ENCODE results near the gene ST6GALNAC3. TPM values are rescaled to one million over a fixed set of nuclear protein-coding genes. Genes with fewer than 3 reads are reported as not detected.

The ST6GALNAC3 gene
- total RNA-seq, 4 donors from 2014 or later = 0.79 to 5.3 (median 1.6) TPM

DNA sequence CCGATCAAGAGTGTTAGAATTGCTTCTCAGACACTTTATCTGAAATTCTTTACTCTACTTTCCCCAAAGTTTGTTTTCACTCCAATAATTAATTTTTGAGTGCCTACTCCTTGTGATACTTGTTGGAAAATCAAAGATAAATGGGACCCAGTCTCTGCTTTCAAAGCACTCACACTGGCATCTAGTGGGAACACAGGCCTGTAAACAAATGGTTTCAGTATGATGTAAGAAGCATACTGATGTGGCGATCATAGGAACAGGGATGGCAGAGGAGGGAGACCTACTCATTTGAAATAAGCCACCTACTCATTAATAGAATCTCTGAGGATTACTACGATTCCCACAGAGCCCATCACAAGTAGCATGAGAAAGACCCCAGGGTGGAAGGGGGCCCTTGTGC lies 519.1 kb downstream of the ST6GALNAC3 start:
- Histone ChIP-seq H3K27ac (no peak overlapping the region), H3K4me1 (no peaks in the 10 kb centered on the region), H3K4me3 (no peak overlapping the region), H3K27me3 (no peaks in the 10 kb centered on the region), H3K36me3 (no peaks in the 10 kb centered on the region), H3K9me3 (no peaks in the 10 kb centered on the region)
- DNase-seq (ENCODE audit: low spot score in 2 of 2) = no peak
- TF ChIP-seq EP300 (IDR thresholded peaks at IDR 0.05) (no peak), POLR2AphosphoS5 (IDR thresholded peaks at IDR 0.05) (no peak), POLR2A (IDR thresholded peaks at IDR 0.05) (no peak)
- TF ChIP-seq, protein P1, sequence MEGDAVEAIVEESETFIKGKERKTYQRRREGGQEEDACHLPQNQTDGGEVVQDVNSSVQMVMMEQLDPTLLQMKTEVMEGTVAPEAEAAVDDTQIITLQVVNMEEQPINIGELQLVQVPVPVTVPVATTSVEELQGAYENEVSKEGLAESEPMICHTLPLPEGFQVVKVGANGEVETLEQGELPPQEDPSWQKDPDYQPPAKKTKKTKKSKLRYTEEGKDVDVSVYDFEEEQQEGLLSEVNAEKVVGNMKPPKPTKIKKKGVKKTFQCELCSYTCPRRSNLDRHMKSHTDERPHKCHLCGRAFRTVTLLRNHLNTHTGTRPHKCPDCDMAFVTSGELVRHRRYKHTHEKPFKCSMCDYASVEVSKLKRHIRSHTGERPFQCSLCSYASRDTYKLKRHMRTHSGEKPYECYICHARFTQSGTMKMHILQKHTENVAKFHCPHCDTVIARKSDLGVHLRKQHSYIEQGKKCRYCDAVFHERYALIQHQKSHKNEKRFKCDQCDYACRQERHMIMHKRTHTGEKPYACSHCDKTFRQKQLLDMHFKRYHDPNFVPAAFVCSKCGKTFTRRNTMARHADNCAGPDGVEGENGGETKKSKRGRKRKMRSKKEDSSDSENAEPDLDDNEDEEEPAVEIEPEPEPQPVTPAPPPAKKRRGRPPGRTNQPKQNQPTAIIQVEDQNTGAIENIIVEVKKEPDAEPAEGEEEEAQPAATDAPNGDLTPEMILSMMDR (IDR thresholded peaks at IDR 0.05) = no peak
- WGBS = 83% methylated on average over 3 of the region's 3 CpGs

DNA sequence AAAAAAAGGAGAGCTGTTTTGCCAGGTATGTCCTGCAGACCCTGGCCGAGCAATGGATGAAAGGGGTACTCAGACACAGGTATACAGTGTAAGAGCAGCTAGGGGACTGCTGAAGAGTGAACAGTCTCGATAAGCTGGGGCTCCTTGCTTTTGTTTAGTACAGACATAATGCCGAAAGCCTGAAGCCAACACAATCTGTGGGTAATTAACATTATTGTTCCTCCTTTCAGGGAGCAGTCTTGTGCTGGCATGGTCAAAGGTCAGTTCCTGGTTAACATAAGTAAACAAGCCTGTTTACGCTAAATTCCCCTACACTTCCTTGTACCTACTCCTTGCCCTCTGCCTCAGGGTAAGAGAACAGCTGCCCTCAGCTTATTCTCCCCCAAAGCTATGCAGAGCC lies 520.5 kb downstream of the ST6GALNAC3 start:
- Histone ChIP-seq H3K36me3 (no peaks in the 10 kb centered on the region), H3K4me3 (no peak overlapping the region), H3K27ac (no peak overlapping the region), H3K9me3 (no peaks in the 10 kb centered on the region), H3K4me1 (no peaks in the 10 kb centered on the region), H3K27me3 (no peaks in the 10 kb centered on the region)
- TF ChIP-seq EP300 (IDR thresholded peaks at IDR 0.05) (no peak), POLR2AphosphoS5 (IDR thresholded peaks at IDR 0.05) (no peak), POLR2A (IDR thresholded peaks at IDR 0.05) (no peak)
- TF ChIP-seq, protein P1 (IDR thresholded peaks at IDR 0.05) = no peak
- DNase-seq (ENCODE audit: low spot score in 2 of 2) = no peak
- 89% methylated on average over 4 of the region's 4 CpGs for WGBS

DNA sequence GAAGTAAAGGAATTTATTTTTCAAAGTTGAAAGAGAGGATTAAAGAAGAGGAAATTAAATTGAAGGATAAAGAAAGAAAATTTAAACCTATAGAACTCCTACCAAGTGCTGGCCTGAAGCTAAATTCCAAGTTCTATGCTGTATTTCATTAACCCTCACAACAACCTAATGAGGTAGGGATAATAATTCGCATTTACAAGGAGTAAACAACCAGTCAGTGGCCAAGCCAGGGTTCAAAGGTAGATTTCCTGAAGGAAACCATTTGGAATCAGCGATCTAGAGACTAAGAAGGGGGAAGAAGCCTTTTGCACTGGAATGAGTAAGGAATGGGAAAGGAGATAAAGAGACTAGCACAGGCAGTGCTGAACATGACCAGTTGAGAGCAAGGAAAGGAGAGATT lies 526.9 kb downstream of the ST6GALNAC3 start:
- Histone ChIP-seq H3K4me3 (no peak overlapping the region), H3K4me1 (no peaks in the 10 kb centered on the region), H3K9me3 (no peaks in the 10 kb centered on the region), H3K27ac (no peak overlapping the region), H3K36me3 (no peaks in the 10 kb centered on the region), H3K27me3 (no peaks in the 10 kb centered on the region)
- 84% methylated on average over 2 of the region's 2 CpGs for WGBS
- DNase-seq (ENCODE audit: low spot score in 2 of 2) = no peak
- TF ChIP-seq POLR2A (IDR thresholded peaks at IDR 0.05) (no peak), EP300 (IDR thresholded peaks at IDR 0.05) (no peak), POLR2AphosphoS5 (IDR thresholded peaks at IDR 0.05) (no peak)
- TF ChIP-seq, protein P1 (IDR thresholded peaks at IDR 0.05) = no peak

DNA sequence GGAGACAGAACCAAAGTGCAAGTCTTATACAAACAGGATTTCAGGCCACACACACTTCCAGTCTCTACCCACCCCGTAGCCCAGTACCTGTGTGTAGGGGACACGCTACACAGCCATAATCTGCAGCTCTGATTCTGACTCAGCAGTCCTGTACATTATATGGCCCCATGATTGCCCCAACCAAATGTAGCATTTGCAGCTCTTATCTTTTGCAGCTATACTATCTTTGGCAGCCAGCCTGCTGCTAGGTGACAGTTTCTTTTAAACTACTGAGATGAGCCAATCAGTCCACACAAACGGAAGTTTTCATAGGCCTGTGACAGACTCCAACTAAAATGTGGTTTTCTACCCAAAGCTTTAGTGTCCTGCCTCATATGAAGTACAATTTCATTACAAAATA lies 533.2 kb downstream of the ST6GALNAC3 start:
- Histone ChIP-seq H3K9me3 (no peaks in the 10 kb centered on the region), H3K27me3 (no peaks in the 10 kb centered on the region), H3K27ac (no peak overlapping the region), H3K4me3 (no peak overlapping the region), H3K4me1 (no peaks in the 10 kb centered on the region), H3K36me3 (no peaks in the 10 kb centered on the region)
- TF ChIP-seq POLR2A (IDR thresholded peaks at IDR 0.05) (no peak), POLR2AphosphoS5 (IDR thresholded peaks at IDR 0.05) (no peak), EP300 (IDR thresholded peaks at IDR 0.05) (no peak)
- TF ChIP-seq, protein P1 (IDR thresholded peaks at IDR 0.05) = no peak
- WGBS = 87% methylated on average over 3 of the region's 3 CpGs
- no peak for DNase-seq (ENCODE audit: low spot score in 2 of 2)

DNA sequence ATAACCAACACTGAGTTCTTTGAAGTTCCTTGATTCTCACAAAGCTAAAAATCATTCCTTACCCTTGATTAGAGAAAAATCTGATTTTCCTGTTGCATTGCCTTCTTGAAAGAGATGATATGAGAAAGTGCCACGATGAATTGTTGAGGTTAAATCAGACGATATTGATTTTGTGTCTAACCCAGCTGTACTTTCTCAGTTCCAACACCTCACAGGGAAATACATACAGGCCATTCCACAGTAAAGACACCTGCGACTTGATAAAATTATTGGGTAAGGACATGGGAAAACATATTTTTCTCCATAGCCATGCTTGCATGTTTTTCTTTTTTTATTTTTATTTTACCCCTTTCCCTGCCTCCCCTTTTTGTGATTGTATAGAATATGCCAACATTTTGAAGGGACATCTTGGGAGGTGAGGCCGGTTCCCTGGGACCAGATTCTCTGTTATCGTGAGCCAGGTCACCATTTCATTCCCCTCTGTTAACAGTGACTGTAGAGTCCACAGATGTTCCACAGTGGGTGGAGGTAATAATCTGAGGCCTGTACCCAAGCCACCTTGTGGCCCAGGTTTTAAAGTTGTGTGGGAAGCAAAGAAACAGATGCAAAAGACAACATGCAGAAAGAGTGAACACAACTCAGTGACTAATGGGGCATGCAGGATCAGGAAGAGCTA lies 537.4 kb downstream of the ST6GALNAC3 start:
- no peaks in the 10 kb centered on the region for H3K36me3 ChIP-seq
- H3K27me3 ChIP-seq = no peaks in the 10 kb centered on the region
- H3K4me1 ChIP-seq = no peaks in the 10 kb centered on the region
- no peak overlapping the region for H3K27ac ChIP-seq
- no peak for DNase-seq (ENCODE audit: low spot score in 2 of 2)
- no peaks in the 10 kb centered on the region for H3K9me3 ChIP-seq
- H3K4me3 ChIP-seq = no peak overlapping the region
- WGBS = 94% methylated on average over 5 of the region's 5 CpGs
- TF ChIP-seq POLR2A (IDR thresholded peaks at IDR 0.05) = no peak
- TF ChIP-seq POLR2AphosphoS5 (IDR thresholded peaks at IDR 0.05) = no peak
- TF ChIP-seq EP300 (IDR thresholded peaks at IDR 0.05) = no peak
- TF ChIP-seq, protein P1 (IDR thresholded peaks at IDR 0.05) = no peak
